ENCODE data around the gene CPAMD8.
"Not testable (repeated sequence)": the region's sequence is repeated elsewhere in the genome, so short reads cannot be mapped to it uniquely, and the experiment has no call there.

CPAMD8 gene

DNA sequence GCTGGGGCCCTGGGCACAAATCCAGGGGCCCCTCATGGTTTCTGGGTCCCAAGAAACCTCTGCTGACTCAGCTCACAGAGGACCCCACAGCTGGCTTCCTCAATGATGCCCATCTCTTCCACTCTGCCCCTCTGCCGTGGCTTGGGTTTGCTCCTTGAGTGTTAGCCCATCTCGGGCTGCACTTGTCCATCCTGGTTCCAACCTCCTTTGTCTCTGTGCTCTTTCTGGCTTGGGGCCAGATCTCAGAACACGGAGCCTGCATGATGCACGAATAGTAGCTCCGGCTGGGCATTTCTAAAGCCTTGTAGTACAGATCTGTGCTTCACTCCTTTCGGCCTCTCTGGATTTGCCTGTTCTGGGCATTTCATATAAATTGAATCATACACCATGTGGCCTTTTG lies 84.0 kb downstream of the CPAMD8 start:
- Histone ChIP-seq H3K4me3 (replicated peaks; ENCODE audit: low read depth, low read length) (no peak overlapping the region), H3K27me3 (replicated peaks; ENCODE audit: control insufficient read depth, insufficient read depth, low read length) (no peaks in the 10 kb centered on the region; the same call in 1 of the 2 replicates), H3K36me3 (ENCODE audit: control insufficient read depth, insufficient read depth, low read length) (no peaks in the 10 kb centered on the region)
- TF ChIP-seq, protein P1, sequence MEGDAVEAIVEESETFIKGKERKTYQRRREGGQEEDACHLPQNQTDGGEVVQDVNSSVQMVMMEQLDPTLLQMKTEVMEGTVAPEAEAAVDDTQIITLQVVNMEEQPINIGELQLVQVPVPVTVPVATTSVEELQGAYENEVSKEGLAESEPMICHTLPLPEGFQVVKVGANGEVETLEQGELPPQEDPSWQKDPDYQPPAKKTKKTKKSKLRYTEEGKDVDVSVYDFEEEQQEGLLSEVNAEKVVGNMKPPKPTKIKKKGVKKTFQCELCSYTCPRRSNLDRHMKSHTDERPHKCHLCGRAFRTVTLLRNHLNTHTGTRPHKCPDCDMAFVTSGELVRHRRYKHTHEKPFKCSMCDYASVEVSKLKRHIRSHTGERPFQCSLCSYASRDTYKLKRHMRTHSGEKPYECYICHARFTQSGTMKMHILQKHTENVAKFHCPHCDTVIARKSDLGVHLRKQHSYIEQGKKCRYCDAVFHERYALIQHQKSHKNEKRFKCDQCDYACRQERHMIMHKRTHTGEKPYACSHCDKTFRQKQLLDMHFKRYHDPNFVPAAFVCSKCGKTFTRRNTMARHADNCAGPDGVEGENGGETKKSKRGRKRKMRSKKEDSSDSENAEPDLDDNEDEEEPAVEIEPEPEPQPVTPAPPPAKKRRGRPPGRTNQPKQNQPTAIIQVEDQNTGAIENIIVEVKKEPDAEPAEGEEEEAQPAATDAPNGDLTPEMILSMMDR (IDR thresholded peaks at IDR 0.05; ENCODE audit: insufficient read depth, low read length, poor library complexity, severe bottlenecking): no peak
- no peak for DNase-seq (ENCODE audit: extremely low read depth, insufficient read length)

DNA sequence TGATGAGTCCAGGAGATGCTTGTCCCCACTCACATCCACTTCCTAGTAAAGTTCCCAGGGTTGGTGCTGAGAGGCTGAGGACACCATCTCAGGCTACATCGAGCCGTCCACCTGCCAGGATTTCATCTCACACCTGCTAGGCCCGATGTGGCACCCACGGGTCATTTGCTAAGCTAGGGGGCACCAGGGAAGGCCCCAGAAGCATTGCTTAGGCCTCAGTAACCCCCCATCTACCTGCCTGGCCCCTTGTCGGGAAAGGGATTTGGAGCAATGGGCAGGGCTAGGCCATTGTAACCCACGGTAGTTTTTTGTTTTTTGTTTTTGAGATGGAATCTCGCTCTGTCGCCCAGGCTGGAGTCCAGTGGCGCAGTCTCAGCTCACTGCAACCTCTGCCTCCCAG lies 86.0 kb downstream of the CPAMD8 start:
- no peak overlapping the region for H3K4me3 ChIP-seq (replicated peaks; ENCODE audit: low read depth, low read length)
- DNase-seq (ENCODE audit: extremely low read depth, insufficient read length): no peak
- H3K27me3 ChIP-seq (replicated peaks; ENCODE audit: control insufficient read depth, insufficient read depth, low read length): no peaks in the 10 kb centered on the region; the same call in 1 of the 2 replicates
- no peaks in the 10 kb centered on the region for H3K36me3 ChIP-seq (ENCODE audit: control insufficient read depth, insufficient read depth, low read length)
- TF ChIP-seq, protein P1 (IDR thresholded peaks at IDR 0.05; ENCODE audit: insufficient read depth, low read length, poor library complexity, severe bottlenecking): no peak

DNA sequence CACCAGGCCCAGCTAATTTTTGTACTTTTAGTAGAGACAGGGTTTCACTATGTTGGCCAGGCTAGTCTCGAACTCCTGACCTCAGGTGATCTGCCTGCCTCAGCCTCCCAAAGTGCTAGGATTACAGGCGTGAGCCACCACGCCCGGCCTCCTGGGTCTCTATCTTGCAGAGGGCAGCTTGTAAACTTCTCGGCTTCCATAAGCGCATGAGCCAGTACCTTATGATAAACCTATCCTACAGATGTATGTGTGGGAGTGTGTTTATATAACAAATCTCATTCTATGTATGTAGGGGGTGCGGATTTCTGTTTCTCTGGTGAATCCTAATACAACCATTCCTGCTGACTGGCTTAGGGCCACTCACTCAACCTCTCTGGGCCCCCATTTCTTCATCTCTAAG lies 86.5 kb downstream of the CPAMD8 start:
- DNase-seq (ENCODE audit: extremely low read depth, insufficient read length); H3K4me3 ChIP-seq (replicated peaks; ENCODE audit: low read depth, low read length); H3K36me3 ChIP-seq (ENCODE audit: control insufficient read depth, insufficient read depth, low read length); H3K27me3 ChIP-seq (replicated peaks; ENCODE audit: control insufficient read depth, insufficient read depth, low read length): not testable (repeated sequence)

DNA sequence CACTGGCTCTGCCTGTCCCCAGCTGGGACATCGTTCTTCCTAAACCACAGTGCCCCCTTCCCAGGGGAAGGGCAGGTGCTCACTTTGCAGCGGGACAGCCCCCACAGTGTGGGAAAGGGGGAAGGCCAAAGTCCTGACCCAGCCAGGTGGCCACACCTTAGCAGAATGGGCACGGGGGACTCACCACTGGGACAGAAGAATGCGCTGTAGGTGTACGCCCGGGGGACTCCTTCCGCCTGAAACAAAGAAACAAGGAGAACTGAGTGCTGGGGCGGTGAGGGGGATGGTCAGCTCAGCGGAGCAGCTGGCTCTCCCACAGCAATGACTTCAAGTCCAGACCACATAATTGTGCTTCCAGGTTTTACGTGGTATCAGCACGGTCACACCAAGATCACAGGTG lies 88.4 kb downstream of the CPAMD8 start:
- TF ChIP-seq, protein P1 (IDR thresholded peaks at IDR 0.05; ENCODE audit: insufficient read depth, low read length, poor library complexity, severe bottlenecking): no peak
- H3K4me3 ChIP-seq (replicated peaks; ENCODE audit: low read depth, low read length): no peak overlapping the region
- DNase-seq (ENCODE audit: extremely low read depth, insufficient read length): no peak
- no peaks in the 10 kb centered on the region for H3K27me3 ChIP-seq (replicated peaks; ENCODE audit: control insufficient read depth, insufficient read depth, low read length)
- no peaks in the 10 kb centered on the region for H3K36me3 ChIP-seq (ENCODE audit: control insufficient read depth, insufficient read depth, low read length)

DNA sequence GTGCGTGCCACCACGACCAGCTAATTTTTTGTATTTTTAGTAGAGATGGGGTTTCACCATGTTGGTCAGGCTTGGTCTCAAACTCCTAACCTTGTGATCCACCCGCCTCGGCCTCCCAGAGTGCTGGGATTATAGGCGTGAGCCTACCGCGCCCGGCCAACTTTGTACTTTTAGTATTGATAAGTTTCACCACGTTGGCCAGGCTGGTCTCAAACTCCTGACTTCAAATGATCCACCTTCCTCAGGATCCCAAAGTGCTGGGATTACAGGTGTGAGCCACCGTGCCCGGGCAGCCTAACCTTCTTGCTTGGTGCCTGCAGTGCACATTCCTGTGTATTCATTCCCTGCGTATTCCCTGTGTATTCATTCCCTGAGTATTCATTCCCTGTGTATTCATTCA lies 88.8 kb downstream of the CPAMD8 start:
- not testable (repeated sequence) for DNase-seq (ENCODE audit: extremely low read depth, insufficient read length); H3K4me3 ChIP-seq (replicated peaks; ENCODE audit: low read depth, low read length); H3K36me3 ChIP-seq (ENCODE audit: control insufficient read depth, insufficient read depth, low read length); H3K27me3 ChIP-seq (replicated peaks; ENCODE audit: control insufficient read depth, insufficient read depth, low read length)

DNA sequence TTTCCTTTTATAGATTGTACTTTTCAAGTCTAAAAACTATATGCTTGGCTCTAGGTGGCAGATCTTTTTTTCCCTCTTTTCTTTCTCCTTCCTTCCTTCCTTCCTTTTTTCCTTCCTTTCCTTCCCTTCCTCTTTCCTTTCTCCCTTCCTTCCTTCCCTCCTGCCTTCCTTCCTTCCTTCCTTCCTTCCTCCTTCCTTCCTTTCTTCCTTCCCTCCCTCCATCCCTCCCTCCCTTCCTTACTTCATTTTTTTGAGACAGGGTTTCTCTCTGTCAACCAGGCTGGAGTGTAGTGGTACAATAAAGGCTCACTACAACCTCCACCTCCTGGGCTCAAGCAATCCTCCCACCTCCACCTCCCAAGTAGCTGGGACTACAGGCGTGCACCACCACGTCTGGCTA lies 89.7 kb downstream of the CPAMD8 start:
- Histone ChIP-seq H3K4me3 (replicated peaks; ENCODE audit: low read depth, low read length) (no peak overlapping the region), H3K27me3 (replicated peaks; ENCODE audit: control insufficient read depth, insufficient read depth, low read length) (no peaks in the 10 kb centered on the region), H3K36me3 (ENCODE audit: control insufficient read depth, insufficient read depth, low read length) (no peaks in the 10 kb centered on the region)
- TF ChIP-seq, protein P1 (IDR thresholded peaks at IDR 0.05; ENCODE audit: insufficient read depth, low read length, poor library complexity, severe bottlenecking): no peak
- no peak for DNase-seq (ENCODE audit: extremely low read depth, insufficient read length)

DNA sequence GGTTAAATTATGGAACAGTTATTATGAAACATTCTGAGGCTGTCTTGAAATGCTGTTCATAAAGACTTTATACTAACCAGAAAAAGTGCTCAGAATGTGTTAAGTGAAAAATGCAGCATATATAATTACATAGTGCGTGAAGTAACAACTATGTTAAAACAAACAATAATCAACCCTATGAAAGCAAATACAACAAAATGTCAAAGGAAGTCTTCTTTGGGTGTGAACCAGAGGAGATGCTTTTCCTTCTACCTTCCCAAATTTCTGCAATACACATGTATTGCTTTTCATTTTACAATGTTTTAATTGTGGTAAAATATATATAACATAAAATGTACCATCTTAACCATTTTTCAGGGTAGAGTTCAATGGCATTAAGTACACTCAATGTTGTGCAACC lies 92.1 kb downstream of the CPAMD8 start:
- H3K27me3 ChIP-seq (replicated peaks; ENCODE audit: control insufficient read depth, insufficient read depth, low read length): no peaks in the 10 kb centered on the region
- DNase-seq (ENCODE audit: extremely low read depth, insufficient read length): no peak
- H3K4me3 ChIP-seq (replicated peaks; ENCODE audit: low read depth, low read length): no peak overlapping the region
- TF ChIP-seq, protein P1 (IDR thresholded peaks at IDR 0.05; ENCODE audit: insufficient read depth, low read length, poor library complexity, severe bottlenecking): no peak
- no peaks in the 10 kb centered on the region for H3K36me3 ChIP-seq (ENCODE audit: control insufficient read depth, insufficient read depth, low read length)

All from GM06990 (cell line).